HFF-Myc (cell line): ENCODE results near the gene APEX1.
"Not testable (repeated sequence)": the region's sequence is repeated elsewhere in the genome, so short reads cannot be mapped to it uniquely, and the experiment has no call there.

Experiments
- DNase-seq: peaks from one replicate; pipeline ENCODE4 v3.0.0-alpha.2; 2011; ENCODE audit warnings: low read depth; ENCODE audit errors: extremely low read depth
- H3K4me3 ChIP-seq: replicated peaks from 2 replicates; pipeline ENCODE4 v1.5.1; 2011; ENCODE audit warnings: low read depth, mild to moderate bottlenecking, control low read depth, low read length
- CTCF ChIP-seq: IDR thresholded peaks from 2 replicates; pipeline ENCODE4 v1.5.1; 2012; ENCODE audit warnings: mild to moderate bottlenecking, low read depth, low read length, control low read depth; ENCODE audit errors: missing control alignments

APEX1 gene

GRCh38 chr14:20446889-20447288, 8.1 kb upstream of the APEX1 start:
- TF ChIP-seq CTCF: no peak
- DNase-seq: no peak

GRCh38 chr14:20452831-20453230, 2.2 kb upstream of the APEX1 start:
- not testable (repeated sequence) for DNase-seq, H3K4me3 ChIP-seq

More at GRCh38 chr14:20446889-20447288, 8.1 kb upstream of the APEX1 start:
- no peak overlapping the region for H3K4me3 ChIP-seq

- no peak for DNase-seq
- TF ChIP-seq CTCF: no peak
- H3K4me3 ChIP-seq: peak overlapping the region; percentile 92
Observed at GRCh38 chr14:20455355-20456300, 602 bp downstream of the APEX1 start.

- no peak for TF ChIP-seq CTCF
- no peak for DNase-seq
- H3K4me3 ChIP-seq: peak overlapping the region; percentile 92
Observed at GRCh38 chr14:20456971-20457370, 1.9 kb downstream of the APEX1 start.

DNA sequence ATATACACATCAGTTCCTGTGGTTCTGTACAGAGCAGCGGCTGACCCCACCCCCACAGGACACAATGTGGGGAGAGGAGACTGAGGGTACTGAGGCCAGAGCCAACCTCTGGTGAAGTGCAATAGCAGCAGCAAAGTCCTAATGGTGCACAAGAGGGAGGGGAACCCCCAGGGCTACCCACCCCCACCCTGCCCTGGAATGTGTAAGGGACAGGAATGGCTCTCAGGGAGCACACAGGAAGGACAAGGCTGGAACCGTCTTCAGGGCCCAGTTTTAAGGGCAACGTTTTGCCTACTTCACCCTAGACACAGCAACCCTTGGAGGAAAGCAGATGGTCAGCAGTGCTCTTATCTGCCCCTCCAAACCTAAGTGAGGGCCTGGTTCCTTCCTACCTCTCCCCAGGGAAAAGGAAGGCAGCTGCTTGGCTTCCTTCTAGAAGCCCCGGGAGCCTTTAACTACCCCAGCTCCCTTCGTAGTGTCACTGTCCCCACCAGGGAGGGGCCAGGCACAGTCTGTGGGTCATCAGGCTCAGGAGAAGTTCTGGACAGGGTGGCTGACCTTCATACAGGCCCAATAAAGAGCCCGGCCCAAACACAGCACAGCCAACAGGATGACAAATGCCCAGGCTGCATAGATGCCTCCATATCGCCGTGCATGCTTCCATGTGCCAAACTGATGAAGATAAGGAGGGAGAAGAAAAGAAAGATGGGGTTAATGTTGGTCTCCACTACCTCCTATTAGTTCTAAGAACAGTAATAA, 3.2 kb downstream of the APEX1 start:
- H3K4me3 ChIP-seq: no peak overlapping the region
- DNase-seq: no peak
- TF ChIP-seq CTCF: no peak

DNA sequence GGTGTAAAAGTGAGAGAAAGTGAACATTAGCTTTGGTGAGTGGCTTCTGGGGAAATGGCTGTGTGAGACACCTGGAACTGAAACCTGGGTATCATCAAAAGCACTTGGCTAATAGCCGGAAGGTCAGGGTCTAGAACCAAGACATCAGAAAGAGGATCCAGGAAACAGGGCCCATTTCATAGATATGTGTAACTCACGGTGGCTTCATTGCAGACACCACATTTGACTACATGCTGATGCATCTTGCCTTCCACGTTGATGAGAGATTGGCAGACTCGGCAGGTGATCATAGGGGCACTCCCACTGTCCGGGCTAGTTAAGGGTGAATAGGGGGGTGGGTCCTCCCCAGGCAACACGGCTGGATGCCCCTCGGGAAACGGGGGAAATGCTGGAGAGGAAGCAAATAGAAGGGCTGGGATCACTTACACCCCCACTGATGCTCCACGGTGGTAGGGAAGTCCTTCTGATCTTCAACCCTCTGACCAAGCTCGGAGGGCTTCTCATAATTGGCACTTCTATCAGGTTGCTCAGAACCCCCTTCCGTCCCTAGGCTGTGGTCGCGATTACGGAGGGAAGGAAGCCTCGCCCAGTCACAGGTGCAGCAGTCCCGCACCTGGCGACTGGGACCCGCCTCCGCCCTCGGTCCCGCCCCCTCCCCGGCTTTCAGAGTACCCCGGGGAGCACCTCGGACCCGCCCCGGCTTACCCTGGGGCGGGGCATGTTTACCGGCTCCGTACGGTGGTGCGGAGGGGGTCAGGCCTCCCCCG, 5.6 kb downstream of the APEX1 start:
- peak overlapping the region; percentile 83 for H3K4me3 ChIP-seq
- DNase-seq: no peak
- TF ChIP-seq CTCF: no peak
